ENCODE data around the gene AURKAIP1. TPM values are rescaled to one million over a fixed set of nuclear protein-coding genes. Genes with fewer than 3 reads are reported as not detected.

The AURKAIP1 gene
- total RNA-seq, 1 experiment from 2014 or later: 823 TPM

DNA sequence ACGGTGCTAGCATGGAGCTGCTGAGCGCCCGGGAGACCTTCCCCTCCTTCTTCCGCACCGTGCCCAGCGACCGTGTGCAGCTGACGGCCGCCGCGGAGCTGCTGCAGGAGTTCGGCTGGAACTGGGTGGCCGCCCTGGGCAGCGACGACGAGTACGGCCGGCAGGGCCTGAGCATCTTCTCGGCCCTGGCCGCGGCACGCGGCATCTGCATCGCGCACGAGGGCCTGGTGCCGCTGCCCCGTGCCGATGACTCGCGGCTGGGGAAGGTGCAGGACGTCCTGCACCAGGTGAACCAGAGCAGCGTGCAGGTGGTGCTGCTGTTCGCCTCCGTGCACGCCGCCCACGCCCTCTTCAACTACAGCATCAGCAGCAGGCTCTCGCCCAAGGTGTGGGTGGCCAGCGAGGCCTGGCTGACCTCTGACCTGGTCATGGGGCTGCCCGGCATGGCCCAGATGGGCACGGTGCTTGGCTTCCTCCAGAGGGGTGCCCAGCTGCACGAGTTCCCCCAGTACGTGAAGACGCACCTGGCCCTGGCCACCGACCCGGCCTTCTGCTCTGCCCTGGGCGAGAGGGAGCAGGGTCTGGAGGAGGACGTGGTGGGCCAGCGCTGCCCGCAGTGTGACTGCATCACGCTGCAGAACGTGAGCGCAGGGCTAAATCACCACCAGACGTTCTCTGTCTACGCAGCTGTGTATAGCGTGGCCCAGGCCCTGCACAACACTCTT lies 42.8 kb downstream of the AURKAIP1 start:
- DNase-seq (no peak), ATAC-seq (no peak)
- Histone ChIP-seq H2AFZ (ENCODE audit: low read length) (no peak overlapping the region), H3K9me2 (replicated peaks; ENCODE audit: low read length) (no peaks in the 10 kb centered on the region), H3F3A (ENCODE audit: low read length, unreplicated experiment) (no peaks in the 10 kb centered on the region), H3K36me3 (ENCODE audit: low read depth, low read length) (peaks cover 18% of the 10 kb centered on the region; the same call in 1 of the 2 replicates), H3K9ac (ENCODE audit: low read length) (no peak overlapping the region), H4K20me1 (ENCODE audit: low read length) (peaks cover under 1% of the 10 kb centered on the region; the same call in 1 of the 2 replicates), H3K9me3 (ENCODE audit: low read length) (no peaks in the 10 kb centered on the region), H3K27me3 (ENCODE audit: low read length) (no peaks in the 10 kb centered on the region), H3K4me2 (ENCODE audit: low read length) (no peak overlapping the region), H3K4me3 (ENCODE audit: low read length) (no peak overlapping the region), H3K4me1 (ENCODE audit: insufficient read depth, low read length) (peaks cover 36% of the 10 kb centered on the region), H3K79me2 (ENCODE audit: low read length) (peaks cover 1% of the 10 kb centered on the region; the same call in 1 of the 2 replicates), H3K27ac (ENCODE audit: low read length) (no peak overlapping the region)
- no TSS peak for BruUV-seq (replicated peaks)
- no peak for TF ChIP-seq EZH2phosphoT487 (IDR thresholded peaks at IDR 0.05; ENCODE audit: borderline replicate concordance, low read length)
- no peak for TF ChIP-seq EZH2 (IDR thresholded peaks at IDR 0.05; ENCODE audit: low read length, unreplicated experiment)
- no peak for TF ChIP-seq CTCF (conservative IDR thresholded peaks at IDR 0.05; ENCODE audit: low read depth, low read length)
- intact Hi-C loops (cut with micrococcal nuclease): no loop called here
- CTCF ChIA-PET: no interaction called here
- POLR2A ChIA-PET (ENCODE audit: unreplicated experiment): interaction anchor here (0.6 kb wide), 1 partner anchor 114 kb away, joined by 4 read pairs; no protein-coding TSS in a partner anchor

DNA sequence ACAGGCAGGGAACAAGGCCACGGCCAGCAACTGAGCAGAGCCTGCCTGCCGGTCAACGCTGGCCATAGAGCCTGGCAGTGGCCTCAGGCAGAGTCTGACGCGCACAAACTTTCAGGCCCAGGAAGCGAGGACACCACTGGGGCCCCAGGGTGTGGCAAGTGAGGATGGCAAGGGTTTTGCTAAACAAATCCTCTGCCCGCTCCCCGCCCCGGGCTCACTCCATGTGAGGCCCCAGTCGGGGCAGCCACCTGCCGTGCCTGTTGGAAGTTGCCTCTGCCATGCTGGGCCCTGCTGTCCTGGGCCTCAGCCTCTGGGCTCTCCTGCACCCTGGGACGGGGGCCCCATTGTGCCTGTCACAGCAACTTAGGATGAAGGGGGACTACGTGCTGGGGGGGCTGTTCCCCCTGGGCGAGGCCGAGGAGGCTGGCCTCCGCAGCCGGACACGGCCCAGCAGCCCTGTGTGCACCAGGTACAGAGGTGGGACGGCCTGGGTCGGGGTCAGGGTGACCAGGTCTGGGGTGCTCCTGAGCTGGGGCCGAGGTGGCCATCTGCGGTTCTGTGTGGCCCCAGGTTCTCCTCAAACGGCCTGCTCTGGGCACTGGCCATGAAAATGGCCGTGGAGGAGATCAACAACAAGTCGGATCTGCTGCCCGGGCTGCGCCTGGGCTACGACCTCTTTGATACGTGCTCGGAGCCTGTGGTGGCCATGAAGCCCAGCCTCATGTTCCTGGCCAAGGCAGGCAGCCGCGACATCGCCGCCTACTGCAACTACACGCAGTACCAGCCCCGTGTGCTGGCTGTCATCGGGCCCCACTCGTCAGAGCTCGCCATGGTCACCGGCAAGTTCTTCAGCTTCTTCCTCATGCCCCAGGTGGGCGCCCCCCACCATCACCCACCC lies 43.7 kb downstream of the AURKAIP1 start, which contains the start of gene TAS1R3:
Gene TAS1R3 (plus strand): TSS at position 213 of the 898 bp plus-strand sequence. CDS start 66 bp downstream, at position 279.
- H3K79me2 ChIP-seq (ENCODE audit: low read length): peaks cover 10% of the 10 kb centered on the region
- H3K4me2 ChIP-seq (ENCODE audit: low read length): peak within 1 kb of the TSS; percentile 54
- no peak within 1 kb of the TSS for H3K4me3 ChIP-seq (ENCODE audit: low read length)
- no peaks in the 10 kb centered on the region for H4K20me1 ChIP-seq (ENCODE audit: low read length)
- H3K9me3 ChIP-seq (ENCODE audit: low read length): no peaks in the 10 kb centered on the region
- peak; percentile 39 for ATAC-seq
- no peaks in the 10 kb centered on the region for H3K9me2 ChIP-seq (replicated peaks; ENCODE audit: low read length)
- no peaks in the 10 kb centered on the region for H3F3A ChIP-seq (ENCODE audit: low read length, unreplicated experiment)
- peak; percentile 86 for DNase-seq
- H3K9ac ChIP-seq (ENCODE audit: low read length): 0 out of 2 replicates have a peak within 1 kb of the TSS, but pooled peaks have one; percentile 11
- CTCF ChIA-PET: no interaction called here
- H3K27ac ChIP-seq (ENCODE audit: low read length): peak within 1 kb of the TSS; percentile 68
- BruUV-seq (replicated peaks): no TSS peak
- POLR2A ChIA-PET (ENCODE audit: unreplicated experiment): no interaction called here
- H2AFZ ChIP-seq (ENCODE audit: low read length): no peak within 1 kb of the TSS
- peaks cover 39% of the 10 kb centered on the region for H3K4me1 ChIP-seq (ENCODE audit: insufficient read depth, low read length)
- intact Hi-C loops (cut with micrococcal nuclease): loop anchor here (2.0 kb wide), 1 partner anchor 13 kb away; no protein-coding TSS in a partner anchor
- peaks cover 12% of the 10 kb centered on the region; the same call in 1 of the 2 replicates for H3K36me3 ChIP-seq (ENCODE audit: low read depth, low read length)
- TF ChIP-seq EZH2 (IDR thresholded peaks at IDR 0.05; ENCODE audit: low read length, unreplicated experiment): no peak
- TF ChIP-seq CTCF (conservative IDR thresholded peaks at IDR 0.05; ENCODE audit: low read depth, low read length): no peak
- no peak for TF ChIP-seq EZH2phosphoT487 (IDR thresholded peaks at IDR 0.05; ENCODE audit: borderline replicate concordance, low read length)
- H3K27me3 ChIP-seq (ENCODE audit: low read length): no peaks in the 10 kb centered on the region
